HepG2 (cell line): ENCODE data around the gene ZCCHC3. TPM values are rescaled to one million over a fixed set of nuclear protein-coding genes. Genes with fewer than 3 reads are reported as not detected.

Experiments
- ESRRA ChIP-seq: sonication (generic); formaldehyde crosslinking; IDR thresholded peaks from 2 replicates; pipeline ENCODE4 v1.5.1; 2020; ENCODE audit warnings: mild to moderate bottlenecking, low read depth, missing genetic modification reagents
- JUND ChIP-seq: sonication (generic); formaldehyde crosslinking; IDR thresholded peaks from 2 replicates; pipeline ENCODE4 v1.8.0; 2022; ENCODE audit warnings: mild to moderate bottlenecking, missing genetic modification reagents
- KDM6A ChIP-seq: IDR thresholded peaks from 2 replicates; pipeline ENCODE4 v1.6.1; 2016; ENCODE audit warnings: low read depth
- MTF1 ChIP-seq: sonication (generic); formaldehyde crosslinking; IDR thresholded peaks from 2 replicates; pipeline ENCODE4 v1.5.0; 2020; ENCODE audit warnings: missing genetic modification reagents
- RBM39 ChIP-seq: fragments of 200-400 bp; formaldehyde crosslinking; IDR thresholded peaks from one replicate; pipeline ENCODE4 v1.6.1; 2018; ENCODE audit warnings: antibody characterized with exemption, mild to moderate bottlenecking, low read depth, low read length; ENCODE audit not compliant: poor library complexity, severe bottlenecking
- REXO4 ChIP-seq: sonication (generic); formaldehyde crosslinking; IDR thresholded peaks from 2 replicates; pipeline ENCODE4 v1.8.0; 2022; ENCODE audit warnings: missing genetic modification reagents, mild to moderate bottlenecking, borderline replicate concordance
- SATB2 ChIP-seq: sonication (generic); formaldehyde crosslinking; IDR thresholded peaks from 2 replicates; pipeline ENCODE4 v1.5.0; 2020; ENCODE audit warnings: missing genetic modification reagents
- SKIL ChIP-seq: sonication (generic); formaldehyde crosslinking; IDR thresholded peaks from 2 replicates; pipeline ENCODE4 v1.8.0; 2022; ENCODE audit warnings: missing genetic modification reagents, mild to moderate bottlenecking, moderate library complexity, borderline replicate concordance
- SMARCE1 ChIP-seq: fragments of 450-650 bp; IDR thresholded peaks from 2 replicates; pipeline ENCODE4 v1.6.1; 2017; ENCODE audit warnings: borderline replicate concordance
- SRY ChIP-seq: sonication (generic); formaldehyde crosslinking; IDR thresholded peaks from 2 replicates; pipeline ENCODE4 v1.8.0; 2022; ENCODE audit warnings: mild to moderate bottlenecking, missing genetic modification reagents
- TBX3 ChIP-seq: fragments of 450-650 bp; IDR thresholded peaks from 2 replicates; pipeline ENCODE4 v1.6.1; 2017; ENCODE audit warnings: antibody characterized with exemption, mild to moderate bottlenecking, inconsistent platforms, borderline replicate concordance
- TOE1 ChIP-seq: sonication (generic); formaldehyde crosslinking; IDR thresholded peaks from 2 replicates; pipeline ENCODE4 v1.4.0; 2020; ENCODE audit warnings: mild to moderate bottlenecking, missing genetic modification reagents
- ZFP36L2 ChIP-seq: sonication (generic); formaldehyde crosslinking; IDR thresholded peaks from 2 replicates; pipeline ENCODE4 v1.4.0; 2020; ENCODE audit warnings: missing genetic modification reagents
- ZFP90 ChIP-seq: sonication (generic); formaldehyde crosslinking; IDR thresholded peaks from 2 replicates; pipeline ENCODE4 v1.8.0; 2022; ENCODE audit warnings: missing genetic modification reagents, mild to moderate bottlenecking, inconsistent platforms, borderline replicate concordance
- ZGPAT ChIP-seq: IDR thresholded peaks from 2 replicates; pipeline ENCODE4 v1.6.1; 2016; ENCODE audit warnings: mild to moderate bottlenecking
- ZMYM3 ChIP-seq: sonication (generic); formaldehyde crosslinking; IDR thresholded peaks from 2 replicates; pipeline ENCODE4 v1.5.1; 2020; ENCODE audit warnings: mild to moderate bottlenecking, missing genetic modification reagents
- ZNF510 ChIP-seq: sonication (generic); formaldehyde crosslinking; IDR thresholded peaks from 2 replicates; pipeline ENCODE4 v1.4.0; 2020; ENCODE audit warnings: low read depth, mild to moderate bottlenecking, missing genetic modification reagents
- ZNF574 ChIP-seq: sonication (generic); formaldehyde crosslinking; IDR thresholded peaks from 2 replicates; pipeline ENCODE4 v1.4.0; 2020; ENCODE audit warnings: missing genetic modification reagents
- ZNF7 ChIP-seq: IDR thresholded peaks from 2 replicates; pipeline ENCODE4 v1.6.1; 2016; ENCODE audit warnings: missing biosample characterization, missing genetic modification reagents
- ZNF770 ChIP-seq: sonication (generic); formaldehyde crosslinking; IDR thresholded peaks from 2 replicates; pipeline ENCODE4 v1.5.0; 2020; ENCODE audit warnings: mild to moderate bottlenecking, missing genetic modification reagents
- ZSCAN29 ChIP-seq: sonication (generic); formaldehyde crosslinking; conservative IDR thresholded peaks from 2 replicates; pipeline ENCODE4 v1.4.0; 2020; ENCODE audit warnings: mild to moderate bottlenecking, missing genetic modification reagents
- ZSCAN9 ChIP-seq: IDR thresholded peaks from 2 replicates; pipeline ENCODE4 v1.6.1; 2016; ENCODE audit warnings: borderline replicate concordance
- polyA plus RNA-seq, 8 experiments: library from polyadenylated mRNA; depleted of rRNA in 3 of 8; stranded (reverse) in 7 of 8; unstranded in 1 of 8; fragments of >200 nt; fragmentation: Illumina TruSeq in 4 of 8; extraction: Trizol in 4 of 8; gene quantifications; 2 replicates each; pipeline versions ENCODE4 v1.2.1 to v1.2.3, GENCODE V29; 2011 to 2016; ENCODE audit warnings: low read depth in 4 of 8, missing spikeins in 1 of 8, mixed read lengths in 1 of 8; ENCODE audit not compliant: insufficient read depth in 1 of 8
- total RNA-seq, 5 experiments: library from RNA; depleted of rRNA; stranded (reverse); fragments of >200 nt; fragmentation: Illumina TruSeq; extraction: Trizol; gene quantifications; 2 replicates each; pipeline ENCODE4 v1.2.3, GENCODE V29; 2016; ENCODE audit warnings: low read depth in 1 of 5

ZCCHC3 gene
- total and polyA plus RNA-seq, 2 of the 13 experiments (the other 11 are each of a cell fraction or from before 2014, with no cell fraction given) = 46.6 to 63.0 TPM

- no peak for TF ChIP-seq ZNF770 (CRISPR knock-in tag)
- no peak for TF ChIP-seq ZNF510 (CRISPR knock-in tag)
- no peak for TF ChIP-seq SKIL
- no peak for TF ChIP-seq RBM39
- peak; percentile 57; the same call in 1 of the 2 replicates for TF ChIP-seq ZMYM3 (CRISPR knock-in tag)
- no peak for TF ChIP-seq ZSCAN29
- no peak for TF ChIP-seq TOE1 (CRISPR knock-in tag)
- TF ChIP-seq SATB2 (CRISPR knock-in tag) = no peak
- no peak for TF ChIP-seq SMARCE1
- TF ChIP-seq MTF1 (CRISPR knock-in tag) = no peak
- no peak for TF ChIP-seq TBX3
- no peak for TF ChIP-seq ZFP90 (CRISPR knock-in tag)
- no peak for TF ChIP-seq REXO4 (CRISPR knock-in tag)
- no peak for TF ChIP-seq ZSCAN9
- TF ChIP-seq ZFP36L2 (CRISPR knock-in tag) = no peak
- no peak for TF ChIP-seq KDM6A (CRISPR knock-in tag)
- TF ChIP-seq SRY (CRISPR knock-in tag) = no peak
- TF ChIP-seq ZGPAT = no peak
- no peak for TF ChIP-seq ZNF574 (CRISPR knock-in tag)
- no peak for TF ChIP-seq ZNF7 (CRISPR knock-in tag)
- no peak for TF ChIP-seq ESRRA
- no peak for TF ChIP-seq JUND (CRISPR knock-in tag)
Observed at GRCh38 chr20:328027-328974, 30.9 kb downstream of the ZCCHC3 start (continued).
